Thyroid gland (tissue), 4 donors: ENCODE data around the gene PDIK1L.

ENCODE experiments used
- CTCF ChIP-seq, 6 experiments: fragments of 200-600 bp in 3 of 6; fragments of 450-650 bp in 3 of 6; sonication (generic) in 3 of 6; IDR thresholded peaks; one replicate each; pipeline ENCODE4 v1.5.1; 2016 to 2019; ENCODE audit warnings: antibody characterized with exemption in 6 of 6, mild to moderate bottlenecking in 2 of 6, inconsistent platforms in 1 of 6, moderate library complexity in 1 of 6
- POLR2A ChIP-seq, 2 donors: fragments of 450-650 bp; IDR thresholded peaks; one replicate each; pipeline ENCODE4 v1.6.1; 2017; ENCODE audit warnings: antibody characterized with exemption in 2 of 2, mild to moderate bottlenecking in 2 of 2, moderate library complexity in 1 of 2

- TF ChIP-seq CTCF (IDR thresholded peaks at IDR 0.05) (no peak), POLR2A (IDR thresholded peaks at IDR 0.05) (no peak)
These were observed 15.2 kb upstream of the PDIK1L start for GRCh38 chr1:26096471-26096870.
